H9 (cell line): ENCODE results near the gene KCNV2. TPM values are rescaled to one million over a fixed set of nuclear protein-coding genes. Genes with fewer than 3 reads are reported as not detected.

ENCODE experiments used
- DNase-seq: peaks from one replicate; pipeline ENCODE4 v3.0.0-alpha.2; 2017
- H2AFZ ChIP-seq: one replicate; pipeline ENCODE4 v1.6.1; 2013; ENCODE audit warnings: mild to moderate bottlenecking, low read length, control low read depth, moderate library complexity
- H2AK5ac ChIP-seq: 2 replicates; pipeline ENCODE4 v1.6.1; 2013; ENCODE audit warnings: low read length, control low read depth, mixed read lengths; ENCODE audit not compliant: insufficient read length
- H2BK120ac ChIP-seq: one replicate; pipeline ENCODE4 v1.6.1; 2013; ENCODE audit warnings: low read depth, mild to moderate bottlenecking, low read length, control low read depth, inconsistent platforms; ENCODE audit not compliant: poor library complexity, severe bottlenecking
- H2BK12ac ChIP-seq: 2 replicates; pipeline ENCODE4 v1.6.1; 2013; ENCODE audit warnings: low read length, control low read depth, mixed read lengths, low read depth; ENCODE audit not compliant: insufficient read length
- H2BK15ac ChIP-seq: 2 replicates; pipeline ENCODE4 v1.6.1; 2013; ENCODE audit warnings: low read depth, low read length, control low read depth
- H2BK20ac ChIP-seq: one replicate; pipeline ENCODE4 v1.6.1; 2013; ENCODE audit warnings: low read depth, mild to moderate bottlenecking, low read length, control low read depth, inconsistent platforms; ENCODE audit not compliant: poor library complexity, severe bottlenecking
- H2BK5ac ChIP-seq: 2 replicates; pipeline ENCODE4 v1.6.1; 2013; ENCODE audit warnings: low read length, control low read depth, mixed read lengths; ENCODE audit not compliant: insufficient read length
- H3K14ac ChIP-seq: 2 replicates; pipeline ENCODE4 v1.6.1; 2013; ENCODE audit warnings: low read length, control low read depth; ENCODE audit not compliant: insufficient read depth
- H3K18ac ChIP-seq: 2 replicates; pipeline ENCODE4 v1.6.1; 2013; ENCODE audit warnings: low read depth, mild to moderate bottlenecking, mixed read lengths, low read length, control low read depth; ENCODE audit not compliant: insufficient read length
- H3K23ac ChIP-seq: 2 replicates; pipeline ENCODE4 v1.6.1; 2013; ENCODE audit warnings: low read length, control low read depth, mixed read lengths, low read depth; ENCODE audit not compliant: insufficient read length
- H3K23me2 ChIP-seq: 2 replicates; pipeline ENCODE4 v1.6.1; 2013; ENCODE audit warnings: low read depth, mild to moderate bottlenecking, mixed read lengths, low read length, control low read depth; ENCODE audit not compliant: insufficient read length, poor library complexity, severe bottlenecking
- H3K27ac ChIP-seq: 2 replicates; pipeline ENCODE4 v1.5.1; 2013; ENCODE audit warnings: low read length, control low read depth, mixed read lengths, low read depth; ENCODE audit not compliant: insufficient read length
- H3K27me3 ChIP-seq: 2 replicates; pipeline ENCODE4 v1.6.1; 2013; ENCODE audit warnings: low read length, control low read depth, inconsistent platforms; ENCODE audit not compliant: insufficient read depth
- H3K4ac ChIP-seq: 2 replicates; pipeline ENCODE4 v1.6.1; 2013; ENCODE audit warnings: low read depth, mild to moderate bottlenecking, control low read depth, inconsistent platforms, low read length, moderate library complexity
- H3K4me1 ChIP-seq: 2 replicates; pipeline ENCODE4 v1.6.1; 2013; ENCODE audit warnings: low read length, control low read depth, inconsistent platforms; ENCODE audit not compliant: insufficient read depth
- H3K4me2 ChIP-seq: 2 replicates; pipeline ENCODE4 v1.6.1; 2013; ENCODE audit warnings: low read length, control low read depth, mixed read lengths; ENCODE audit not compliant: insufficient read length, insufficient read depth
- H3K56ac ChIP-seq: 2 replicates; pipeline ENCODE4 v1.6.1; 2013; ENCODE audit warnings: low read depth, mild to moderate bottlenecking, mixed read lengths, low read length, control low read depth; ENCODE audit not compliant: insufficient read length
- H3K79me1 ChIP-seq: 2 replicates; pipeline ENCODE4 v1.6.1; 2013; ENCODE audit warnings: low read depth, mild to moderate bottlenecking, moderate library complexity, low read length, control low read depth, inconsistent platforms; ENCODE audit not compliant: insufficient read depth, poor library complexity, severe bottlenecking
- H3K79me2 ChIP-seq: 2 replicates; pipeline ENCODE4 v1.6.1; 2013; ENCODE audit warnings: low read length, control low read depth, inconsistent platforms; ENCODE audit not compliant: insufficient read depth
- H3K9ac ChIP-seq: 2 replicates; pipeline ENCODE4 v1.6.1; 2013; ENCODE audit warnings: low read length, control low read depth, mixed read lengths; ENCODE audit not compliant: insufficient read length; ENCODE audit errors: extremely low read depth
- H3K9me3 ChIP-seq: one replicate; pipeline ENCODE4 v1.6.1; 2013; ENCODE audit warnings: low read depth, low read length, inconsistent platforms; ENCODE audit not compliant: control insufficient read depth
- H3T11ph ChIP-seq: one replicate; pipeline ENCODE4 v1.6.1; 2013; ENCODE audit warnings: mild to moderate bottlenecking, low read length, control low read depth, inconsistent platforms
- H4K20me1 ChIP-seq: one replicate; pipeline ENCODE4 v1.6.1; 2013; ENCODE audit not compliant: control insufficient read depth, insufficient read length, insufficient read depth
- H4K5ac ChIP-seq: 2 replicates; pipeline ENCODE4 v1.6.1; 2013; ENCODE audit warnings: low read depth, mild to moderate bottlenecking, mixed read lengths, low read length, control low read depth; ENCODE audit not compliant: insufficient read length
- H4K8ac ChIP-seq: replicated peaks from 2 replicates; pipeline ENCODE4 v1.6.1; 2013; ENCODE audit warnings: low read length, control low read depth, mixed read lengths, low read depth; ENCODE audit not compliant: insufficient read length
- H4K91ac ChIP-seq: 2 replicates; pipeline ENCODE4 v1.6.1; 2013; ENCODE audit warnings: low read depth, mild to moderate bottlenecking, moderate library complexity, mixed read lengths, low read length, control low read depth; ENCODE audit not compliant: insufficient read length
- H3K27ac Mint-ChIP-seq, 3 experiments: 2 replicates in 2 of 3; 3 replicates in 1 of 3; pipeline ENCODE4 v1.8.0; 2020 to 2021; ENCODE audit warnings: mixed read lengths in 3 of 3, mild to moderate bottlenecking in 1 of 3, moderate library complexity in 1 of 3
- H3K27me3 Mint-ChIP-seq: 2 replicates; pipeline ENCODE4 v1.8.0; 2021; ENCODE audit warnings: low read depth, mild to moderate bottlenecking, moderate library complexity, mixed read lengths
- H3K36me3 Mint-ChIP-seq, 3 experiments: 2 replicates in 2 of 3; 3 replicates in 1 of 3; pipeline ENCODE4 v1.8.0; 2020 to 2021; ENCODE audit warnings: low read depth in 3 of 3, mixed read lengths in 3 of 3; ENCODE audit not compliant: insufficient read depth in 1 of 3
- H3K4me1 Mint-ChIP-seq, 2 experiments: 2 replicates each; pipeline ENCODE4 v1.8.0; 2020; ENCODE audit warnings: mixed read lengths in 2 of 2
- H3K4me3 Mint-ChIP-seq, 2 experiments: 2 replicates in 1 of 2; 3 replicates in 1 of 2; pipeline ENCODE4 v1.8.0; 2020 to 2021; ENCODE audit warnings: mild to moderate bottlenecking in 2 of 2, mixed read lengths in 2 of 2, moderate library complexity in 1 of 2
- H3K9me3 Mint-ChIP-seq, 2 experiments: 2 replicates in 1 of 2; 3 replicates in 1 of 2; pipeline ENCODE4 v1.8.0; 2020; ENCODE audit warnings: mild to moderate bottlenecking in 2 of 2, mixed read lengths in 2 of 2, moderate library complexity in 1 of 2
- WGBS: extraction: QIAGEN DNeasy Blood & Tissue Kit; methylation state at CpG from one replicate; pipeline ENCODE4 v1.1.7; 2013; ENCODE audit warnings: missing lambda C conversion rate, low lambda C conversion rate, mixed read lengths; ENCODE audit not compliant: insufficient read length; ENCODE audit errors: extremely low coverage; 5-methylcytosine and 5-hydroxymethylcytosine counted together
- total RNA-seq: library from RNA; stranded (reverse); gene quantifications from 2 replicates; pipeline ENCODE4 v1.2.1, GENCODE V29; 2021
- TF ChIP-seq, protein P1 (sequence below): fragments of 200-600 bp; sonication (generic); conservative IDR thresholded peaks from 3 replicates; pipeline ENCODE4 v1.8.0; 2021; ENCODE audit warnings: antibody characterized with exemption, mild to moderate bottlenecking

KCNV2 gene
- total RNA-seq, 1 experiment from 2014 or later: not detected

DNA sequence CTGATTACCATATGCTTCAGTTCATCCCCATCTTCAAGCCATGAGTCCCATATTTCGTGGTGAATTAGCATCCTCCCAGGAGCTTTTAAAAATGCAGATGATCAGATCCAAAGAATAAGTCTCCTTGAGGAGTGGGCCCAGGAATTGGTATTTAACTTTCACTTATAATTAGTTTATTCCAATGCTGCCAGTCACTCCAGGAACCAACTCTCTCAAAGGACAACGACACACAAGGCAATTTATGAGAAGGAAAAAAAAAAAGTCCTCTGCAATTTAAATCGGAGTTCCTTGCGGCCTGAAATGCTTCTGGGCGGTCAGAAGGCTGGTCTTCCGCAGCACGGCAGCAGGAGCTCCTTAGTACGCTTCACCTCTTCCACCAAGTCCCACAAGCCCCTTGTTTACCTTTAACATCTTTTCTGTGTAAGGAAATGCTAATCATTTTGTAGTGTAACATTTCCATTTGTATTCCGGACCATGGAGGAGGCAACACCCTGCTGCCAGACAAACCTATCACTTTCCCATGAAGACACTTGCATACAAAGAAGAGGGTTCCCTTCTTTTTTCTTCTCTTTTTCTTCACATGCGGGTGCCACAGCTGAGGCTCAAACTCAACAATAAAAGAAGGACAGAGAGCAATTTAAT, 16.3 kb upstream of the KCNV2 start:
- Histone ChIP-seq H3K9me3 (no peaks in the 10 kb centered on the region), H3K14ac (no peak overlapping the region), H4K5ac (no peak overlapping the region), H3T11ph (no peak overlapping the region), H3K23ac (no peak overlapping the region), H3K23me2 (no peaks in the 10 kb centered on the region), H3K4me2 (peak overlapping the region; percentile 30), H3K18ac (no peak overlapping the region), H3K4me1 (peaks cover 4% of the 10 kb centered on the region; the same call in 1 of the 2 replicates), H2AK5ac (no peak overlapping the region), H2BK5ac (no peak overlapping the region), H2BK20ac (no peak overlapping the region), H4K20me1 (no peaks in the 10 kb centered on the region), H4K8ac (no peak overlapping the region), H3K79me2 (no peaks in the 10 kb centered on the region; the same call in 1 of the 2 replicates), H3K27ac (peak overlapping the region; percentile 34), H3K79me1 (no peaks in the 10 kb centered on the region), H3K9ac (no peak overlapping the region), H2AFZ (no peak overlapping the region), H2BK120ac (no peak overlapping the region), H4K91ac (no peak overlapping the region), H3K4ac (no peak overlapping the region), H2BK15ac (no peak overlapping the region), H3K27me3 (no peaks in the 10 kb centered on the region), H3K56ac (no peak overlapping the region), H2BK12ac (no peak overlapping the region)
- WGBS: no CpG with 5 or more reads among the region's 10 CpGs
- Mint-ChIP-seq H3K27me3 (no peaks in the 10 kb centered on the region), H3K27ac (peak overlapping the region; percentile 63 to 98 (median 95)), H3K4me1 (peaks cover 41 to 48% of the 10 kb centered on the region in 2 experiments), H3K9me3 (no peaks in the 10 kb centered on the region; a peak in 1 of 5 replicates), H3K36me3 (0 out of 7 replicates have a peak, but pooled peaks cover 0 to 5% (median 0%) of the 10 kb centered on the region in 3 experiments), H3K4me3 (peak overlapping the region; percentile 40 to 60; a peak in 4 of 5 replicates)
- TF ChIP-seq, protein P1, sequence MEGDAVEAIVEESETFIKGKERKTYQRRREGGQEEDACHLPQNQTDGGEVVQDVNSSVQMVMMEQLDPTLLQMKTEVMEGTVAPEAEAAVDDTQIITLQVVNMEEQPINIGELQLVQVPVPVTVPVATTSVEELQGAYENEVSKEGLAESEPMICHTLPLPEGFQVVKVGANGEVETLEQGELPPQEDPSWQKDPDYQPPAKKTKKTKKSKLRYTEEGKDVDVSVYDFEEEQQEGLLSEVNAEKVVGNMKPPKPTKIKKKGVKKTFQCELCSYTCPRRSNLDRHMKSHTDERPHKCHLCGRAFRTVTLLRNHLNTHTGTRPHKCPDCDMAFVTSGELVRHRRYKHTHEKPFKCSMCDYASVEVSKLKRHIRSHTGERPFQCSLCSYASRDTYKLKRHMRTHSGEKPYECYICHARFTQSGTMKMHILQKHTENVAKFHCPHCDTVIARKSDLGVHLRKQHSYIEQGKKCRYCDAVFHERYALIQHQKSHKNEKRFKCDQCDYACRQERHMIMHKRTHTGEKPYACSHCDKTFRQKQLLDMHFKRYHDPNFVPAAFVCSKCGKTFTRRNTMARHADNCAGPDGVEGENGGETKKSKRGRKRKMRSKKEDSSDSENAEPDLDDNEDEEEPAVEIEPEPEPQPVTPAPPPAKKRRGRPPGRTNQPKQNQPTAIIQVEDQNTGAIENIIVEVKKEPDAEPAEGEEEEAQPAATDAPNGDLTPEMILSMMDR: no peak
- no peak for DNase-seq
